Liver (tissue), 3 donors: ENCODE results near the gene RPS6KA2.

Experiments
- EGR1 ChIP-seq, 2 donors: IDR thresholded peaks; 2 replicates each; pipeline ENCODE4 v1.6.1; 2016 to 2018; ENCODE audit warnings: antibody characterized with exemption in 2 of 2, low read depth in 2 of 2
- GABPA ChIP-seq, 2 donors: IDR thresholded peaks in 1 of 2; conservative IDR thresholded peaks in 1 of 2; 2 replicates each; pipeline ENCODE4 v1.6.1; 2016; ENCODE audit warnings: antibody characterized with exemption in 2 of 2, mild to moderate bottlenecking in 1 of 2, moderate library complexity in 1 of 2
- JUND ChIP-seq, 2 donors: IDR thresholded peaks; 2 replicates each; pipeline ENCODE4 v1.6.1; 2016; ENCODE audit warnings: antibody characterized with exemption in 2 of 2
- RAD21 ChIP-seq, 2 donors: IDR thresholded peaks; 2 replicates each; pipeline ENCODE4 v1.6.1; 2016; ENCODE audit warnings: antibody characterized with exemption in 2 of 2, mild to moderate bottlenecking in 2 of 2
- TAF1 ChIP-seq: conservative IDR thresholded peaks from 2 replicates; pipeline ENCODE4 v1.6.1; 2016; ENCODE audit warnings: antibody characterized with exemption, mild to moderate bottlenecking
- YY1 ChIP-seq: IDR thresholded peaks from 2 replicates; pipeline ENCODE4 v1.6.1; 2016; ENCODE audit warnings: antibody characterized with exemption, mild to moderate bottlenecking
- TF ChIP-seq, protein P1 (sequence below): fragments of 150-350 bp; IDR thresholded peaks from 2 replicates; pipeline ENCODE4 v1.5.1; 2017; ENCODE audit warnings: improper control_type of control experiment, low read depth, low read length; ENCODE audit not compliant: missing input control
- TF ChIP-seq, protein P2 (sequence below): IDR thresholded peaks from 2 replicates; pipeline ENCODE4 v1.6.1; 2016; ENCODE audit warnings: antibody characterized with exemption
- TF ChIP-seq, protein P3 (sequence below): IDR thresholded peaks from 2 replicates; pipeline ENCODE4 v1.6.1; 2016; ENCODE audit warnings: antibody characterized with exemption, mild to moderate bottlenecking
- TF ChIP-seq, protein P4 (sequence below): IDR thresholded peaks from 2 replicates; pipeline ENCODE4 v1.6.1; 2016; ENCODE audit warnings: antibody characterized with exemption
- donor health status: healthy.
- donor health status: healthy.

DNA sequence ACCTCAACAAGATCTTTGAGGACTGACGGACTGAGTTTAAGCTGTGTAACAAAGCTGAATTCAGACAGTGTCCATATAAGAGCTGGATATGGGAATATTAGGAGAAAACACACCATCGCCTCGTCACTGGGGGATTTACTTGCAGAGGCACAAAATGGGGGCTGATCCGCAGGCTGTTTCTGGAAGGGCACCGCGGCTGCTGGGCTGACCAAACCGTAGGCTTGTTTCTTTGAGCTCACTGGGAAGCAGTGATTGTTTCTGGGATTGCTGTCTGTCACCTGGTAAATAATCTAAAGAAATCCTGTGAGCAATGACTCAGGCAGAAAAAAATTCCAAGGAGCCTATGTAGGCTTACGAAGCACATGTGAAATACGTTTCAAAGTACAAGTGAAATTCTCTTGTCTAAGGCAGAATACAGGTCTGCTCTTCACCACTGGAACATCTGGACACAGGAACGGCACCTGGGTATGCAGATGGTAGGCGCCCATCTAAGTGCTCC lies 180.4 kb downstream of the RPS6KA2 start:
- TF ChIP-seq, protein P1, sequence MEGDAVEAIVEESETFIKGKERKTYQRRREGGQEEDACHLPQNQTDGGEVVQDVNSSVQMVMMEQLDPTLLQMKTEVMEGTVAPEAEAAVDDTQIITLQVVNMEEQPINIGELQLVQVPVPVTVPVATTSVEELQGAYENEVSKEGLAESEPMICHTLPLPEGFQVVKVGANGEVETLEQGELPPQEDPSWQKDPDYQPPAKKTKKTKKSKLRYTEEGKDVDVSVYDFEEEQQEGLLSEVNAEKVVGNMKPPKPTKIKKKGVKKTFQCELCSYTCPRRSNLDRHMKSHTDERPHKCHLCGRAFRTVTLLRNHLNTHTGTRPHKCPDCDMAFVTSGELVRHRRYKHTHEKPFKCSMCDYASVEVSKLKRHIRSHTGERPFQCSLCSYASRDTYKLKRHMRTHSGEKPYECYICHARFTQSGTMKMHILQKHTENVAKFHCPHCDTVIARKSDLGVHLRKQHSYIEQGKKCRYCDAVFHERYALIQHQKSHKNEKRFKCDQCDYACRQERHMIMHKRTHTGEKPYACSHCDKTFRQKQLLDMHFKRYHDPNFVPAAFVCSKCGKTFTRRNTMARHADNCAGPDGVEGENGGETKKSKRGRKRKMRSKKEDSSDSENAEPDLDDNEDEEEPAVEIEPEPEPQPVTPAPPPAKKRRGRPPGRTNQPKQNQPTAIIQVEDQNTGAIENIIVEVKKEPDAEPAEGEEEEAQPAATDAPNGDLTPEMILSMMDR, result no peak
- TF ChIP-seq RAD21 (IDR thresholded peaks at IDR 0.05) (no peak), YY1 (no peak), EGR1 (IDR thresholded peaks at IDR 0.05; ENCODE audit: low read depth in 2 of 2) (no peak), TAF1 (no peak), JUND (IDR thresholded peaks at IDR 0.05) (no peak), GABPA (IDR thresholded peaks at IDR 0.05 in 1 of 2, conservative IDR thresholded peaks at IDR 0.05 in 1 of 2) (no peak)
- TF ChIP-seq, protein P2, sequence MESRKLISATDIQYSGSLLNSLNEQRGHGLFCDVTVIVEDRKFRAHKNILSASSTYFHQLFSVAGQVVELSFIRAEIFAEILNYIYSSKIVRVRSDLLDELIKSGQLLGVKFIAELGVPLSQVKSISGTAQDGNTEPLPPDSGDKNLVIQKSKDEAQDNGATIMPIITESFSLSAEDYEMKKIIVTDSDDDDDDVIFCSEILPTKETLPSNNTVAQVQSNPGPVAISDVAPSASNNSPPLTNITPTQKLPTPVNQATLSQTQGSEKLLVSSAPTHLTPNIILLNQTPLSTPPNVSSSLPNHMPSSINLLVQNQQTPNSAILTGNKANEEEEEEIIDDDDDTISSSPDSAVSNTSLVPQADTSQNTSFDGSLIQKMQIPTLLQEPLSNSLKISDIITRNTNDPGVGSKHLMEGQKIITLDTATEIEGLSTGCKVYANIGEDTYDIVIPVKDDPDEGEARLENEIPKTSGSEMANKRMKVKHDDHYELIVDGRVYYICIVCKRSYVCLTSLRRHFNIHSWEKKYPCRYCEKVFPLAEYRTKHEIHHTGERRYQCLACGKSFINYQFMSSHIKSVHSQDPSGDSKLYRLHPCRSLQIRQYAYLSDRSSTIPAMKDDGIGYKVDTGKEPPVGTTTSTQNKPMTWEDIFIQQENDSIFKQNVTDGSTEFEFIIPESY, result no peak
- TF ChIP-seq, protein P3, sequence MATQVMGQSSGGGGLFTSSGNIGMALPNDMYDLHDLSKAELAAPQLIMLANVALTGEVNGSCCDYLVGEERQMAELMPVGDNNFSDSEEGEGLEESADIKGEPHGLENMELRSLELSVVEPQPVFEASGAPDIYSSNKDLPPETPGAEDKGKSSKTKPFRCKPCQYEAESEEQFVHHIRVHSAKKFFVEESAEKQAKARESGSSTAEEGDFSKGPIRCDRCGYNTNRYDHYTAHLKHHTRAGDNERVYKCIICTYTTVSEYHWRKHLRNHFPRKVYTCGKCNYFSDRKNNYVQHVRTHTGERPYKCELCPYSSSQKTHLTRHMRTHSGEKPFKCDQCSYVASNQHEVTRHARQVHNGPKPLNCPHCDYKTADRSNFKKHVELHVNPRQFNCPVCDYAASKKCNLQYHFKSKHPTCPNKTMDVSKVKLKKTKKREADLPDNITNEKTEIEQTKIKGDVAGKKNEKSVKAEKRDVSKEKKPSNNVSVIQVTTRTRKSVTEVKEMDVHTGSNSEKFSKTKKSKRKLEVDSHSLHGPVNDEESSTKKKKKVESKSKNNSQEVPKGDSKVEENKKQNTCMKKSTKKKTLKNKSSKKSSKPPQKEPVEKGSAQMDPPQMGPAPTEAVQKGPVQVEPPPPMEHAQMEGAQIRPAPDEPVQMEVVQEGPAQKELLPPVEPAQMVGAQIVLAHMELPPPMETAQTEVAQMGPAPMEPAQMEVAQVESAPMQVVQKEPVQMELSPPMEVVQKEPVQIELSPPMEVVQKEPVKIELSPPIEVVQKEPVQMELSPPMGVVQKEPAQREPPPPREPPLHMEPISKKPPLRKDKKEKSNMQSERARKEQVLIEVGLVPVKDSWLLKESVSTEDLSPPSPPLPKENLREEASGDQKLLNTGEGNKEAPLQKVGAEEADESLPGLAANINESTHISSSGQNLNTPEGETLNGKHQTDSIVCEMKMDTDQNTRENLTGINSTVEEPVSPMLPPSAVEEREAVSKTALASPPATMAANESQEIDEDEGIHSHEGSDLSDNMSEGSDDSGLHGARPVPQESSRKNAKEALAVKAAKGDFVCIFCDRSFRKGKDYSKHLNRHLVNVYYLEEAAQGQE, result no peak
- TF ChIP-seq, protein P4, sequence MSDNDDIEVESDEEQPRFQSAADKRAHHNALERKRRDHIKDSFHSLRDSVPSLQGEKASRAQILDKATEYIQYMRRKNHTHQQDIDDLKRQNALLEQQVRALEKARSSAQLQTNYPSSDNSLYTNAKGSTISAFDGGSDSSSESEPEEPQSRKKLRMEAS, result no peak
